ENCODE measurements around the gene PPP2R2D. TPM values are rescaled to one million over a fixed set of nuclear protein-coding genes. Genes with fewer than 3 reads are reported as not detected.

PPP2R2D gene
- total and polyA plus RNA-seq, 8 donors: 15.6 to 96.7 (median 36.9) TPM

DNA sequence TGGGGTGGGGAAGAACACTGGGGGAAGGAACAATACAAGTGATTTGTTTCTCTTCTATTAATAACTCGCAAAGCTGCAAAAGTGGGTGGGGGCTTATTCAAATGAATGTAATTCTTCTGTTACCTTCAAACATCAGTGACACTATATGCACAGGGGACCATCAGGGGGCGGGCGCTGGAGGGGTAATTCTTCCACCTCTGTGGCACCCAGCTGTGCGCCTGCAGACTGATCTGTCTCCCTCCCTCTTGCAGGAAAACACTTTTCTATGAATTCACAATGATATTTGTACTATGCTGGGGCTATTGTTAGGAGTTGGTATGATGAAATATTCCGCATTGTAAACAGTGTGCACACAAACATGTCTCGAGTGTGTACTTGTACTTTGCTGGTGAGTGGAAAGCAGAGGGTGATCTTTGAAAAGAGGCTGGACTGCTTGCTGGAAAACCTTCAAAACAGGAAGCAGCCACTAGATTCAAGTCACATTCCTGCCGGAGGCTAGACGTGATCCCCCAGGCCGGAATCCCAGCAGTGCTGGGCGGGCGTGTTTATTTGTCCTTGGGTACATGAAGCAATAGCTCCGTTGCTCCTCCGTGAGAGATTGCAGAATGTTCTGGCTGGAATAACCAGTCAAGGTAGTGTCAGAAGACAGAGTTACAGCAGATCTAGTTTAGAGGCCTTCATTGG lies 96.7 kb downstream of the PPP2R2D start:
- Histone ChIP-seq H3K9me3 (no peaks in the 10 kb centered on the region), H3K27ac (peak overlapping the region; percentile 11 to 91 (median 81)), H3K4me3 (peak overlapping the region in 1 of 4 donors; percentile 3), H3K4me1 (peaks cover 19 to 40% (median 30%) of the 10 kb centered on the region in 4 donors), H3K36me3 (no peaks in the 10 kb centered on the region), H3K27me3 (no peaks in the 10 kb centered on the region)
- 27 to 44% (median 30%) methylated on average over 6 to 13 of the region's 13 CpGs for WGBS, 5 donors
- TF ChIP-seq POLR2AphosphoS5 (IDR thresholded peaks at IDR 0.05) (peak; percentile 64 to 81 (median 70)), POLR2A (IDR thresholded peaks at IDR 0.05) (no peak)
- peak; percentile 76 to 85 for DNase-seq
- intact Hi-C loops (cut with DNase I; ENCODE audit: low total_unique reads): no loop called here

DNA sequence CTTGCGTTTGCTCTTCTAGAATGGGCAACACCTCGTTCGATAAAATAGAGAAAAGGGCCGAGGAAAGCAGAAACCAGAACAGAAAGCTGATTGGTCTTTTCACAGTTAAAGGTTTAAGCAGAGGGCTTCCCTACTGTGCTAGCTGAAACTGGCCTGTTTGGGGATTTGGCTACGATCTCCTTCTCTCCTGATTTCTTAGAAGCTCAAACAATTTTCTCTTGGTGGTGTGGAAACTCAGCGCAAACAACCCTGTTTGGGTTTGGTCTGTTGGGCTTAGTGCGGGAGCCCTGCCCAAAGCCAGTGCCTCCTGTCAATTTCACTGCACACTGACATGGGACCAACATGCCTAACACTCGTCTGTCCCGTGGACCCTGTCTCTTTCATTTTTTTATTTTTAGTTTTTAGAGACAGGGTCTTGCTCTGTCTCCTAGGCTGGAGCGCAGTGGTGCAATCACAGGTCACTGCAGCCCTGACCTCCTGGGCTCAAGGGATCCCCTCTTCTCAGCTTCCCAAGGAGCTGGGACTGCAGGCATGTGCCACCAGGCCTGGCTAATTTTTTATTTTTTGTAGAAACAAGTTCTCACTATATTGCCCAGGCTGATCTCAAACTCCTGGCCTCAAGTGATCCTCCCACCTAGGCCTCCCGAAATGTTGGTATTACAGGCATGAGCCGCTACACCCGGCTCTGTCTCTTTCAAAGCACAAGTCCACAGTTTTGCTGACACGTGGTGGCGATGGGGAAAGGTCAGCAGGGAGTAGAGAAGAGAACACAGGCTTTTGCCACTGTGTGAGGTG lies 97.4 kb downstream of the PPP2R2D start:
- Histone ChIP-seq H3K27me3 (peaks cover 0 to under 1% (median 0%) of the 10 kb centered on the region in 3 donors), H3K4me1 (peaks cover 19 to 40% (median 30%) of the 10 kb centered on the region in 4 donors), H3K27ac (peak overlapping the region; percentile 11 to 91 (median 81)), H3K9me3 (no peaks in the 10 kb centered on the region), H3K36me3 (no peaks in the 10 kb centered on the region), H3K4me3 (no peak overlapping the region)
- 42 to 60% (median 53%) methylated on average over 15 of the region's 15 CpGs for WGBS, 5 donors
- no peak for TF ChIP-seq EP300 (IDR thresholded peaks at IDR 0.05)
- no peak for TF ChIP-seq POLR2A (IDR thresholded peaks at IDR 0.05)
- TF ChIP-seq CTCF (IDR thresholded peaks at IDR 0.05): no peak
- TF ChIP-seq POLR2AphosphoS5 (IDR thresholded peaks at IDR 0.05): no peak
- intact Hi-C loops (cut with DNase I; ENCODE audit: low total_unique reads): no loop called here
- DNase-seq: no peak

GRCh38 chr10:131998845-131999681 lies 98.3 kb downstream of the PPP2R2D start:
- peaks cover 19 to 40% (median 30%) of the 10 kb centered on the region in 4 donors for H3K4me1 ChIP-seq
- 86 to 95% (median 90%) methylated on average over 18 of the region's 18 CpGs for WGBS, 5 donors
- no peak for DNase-seq
- H3K4me3 ChIP-seq: no peak overlapping the region
- intact Hi-C loops (cut with DNase I; ENCODE audit: low total_unique reads): no loop called here
- H3K27ac ChIP-seq: peak overlapping the region in 2 of 5 donors; percentile 86 to 91
- no peak for TF ChIP-seq EP300 (IDR thresholded peaks at IDR 0.05)
- TF ChIP-seq POLR2A (IDR thresholded peaks at IDR 0.05): no peak
- TF ChIP-seq POLR2AphosphoS5 (IDR thresholded peaks at IDR 0.05): no peak
- TF ChIP-seq CTCF (IDR thresholded peaks at IDR 0.05): no peak
- H3K36me3 ChIP-seq: no peaks in the 10 kb centered on the region
- H3K9me3 ChIP-seq: no peaks in the 10 kb centered on the region
- H3K27me3 ChIP-seq: peaks cover 0 to 9% (median 0%) of the 10 kb centered on the region in 3 donors

- no peak for DNase-seq
- peak overlapping the region in 1 of 5 donors; percentile 38 for H3K27ac ChIP-seq
- peaks cover 0 to 15% (median 0%) of the 10 kb centered on the region in 3 donors for H3K27me3 ChIP-seq
- peaks cover 19 to 37% (median 27%) of the 10 kb centered on the region in 4 donors for H3K4me1 ChIP-seq
- H3K4me3 ChIP-seq: peak overlapping the region in 1 of 4 donors; percentile 9
- TF ChIP-seq POLR2A (IDR thresholded peaks at IDR 0.05) (no peak), EP300 (IDR thresholded peaks at IDR 0.05) (no peak), CTCF (IDR thresholded peaks at IDR 0.05) (no peak), POLR2AphosphoS5 (IDR thresholded peaks at IDR 0.05) (no peak)
- intact Hi-C loops (cut with DNase I; ENCODE audit: low total_unique reads): no loop called here
- H3K36me3 ChIP-seq: no peaks in the 10 kb centered on the region
- 42 to 58% (median 47%) methylated on average over 15 of the region's 15 CpGs for WGBS, 5 donors
- H3K9me3 ChIP-seq: peaks cover 0 to 7% (median 2%) of the 10 kb centered on the region in 4 donors
Measured at GRCh38 chr10:132001238-132001972, 100.6 kb downstream of the PPP2R2D start.

All from stomach (tissue), 9 donors.